ENCODE results near the gene CD300C.
"Not testable (repeated sequence)": the region's sequence is repeated elsewhere in the genome, so short reads cannot be mapped to it uniquely, and the experiment has no call there.

CD300C gene

DNA sequence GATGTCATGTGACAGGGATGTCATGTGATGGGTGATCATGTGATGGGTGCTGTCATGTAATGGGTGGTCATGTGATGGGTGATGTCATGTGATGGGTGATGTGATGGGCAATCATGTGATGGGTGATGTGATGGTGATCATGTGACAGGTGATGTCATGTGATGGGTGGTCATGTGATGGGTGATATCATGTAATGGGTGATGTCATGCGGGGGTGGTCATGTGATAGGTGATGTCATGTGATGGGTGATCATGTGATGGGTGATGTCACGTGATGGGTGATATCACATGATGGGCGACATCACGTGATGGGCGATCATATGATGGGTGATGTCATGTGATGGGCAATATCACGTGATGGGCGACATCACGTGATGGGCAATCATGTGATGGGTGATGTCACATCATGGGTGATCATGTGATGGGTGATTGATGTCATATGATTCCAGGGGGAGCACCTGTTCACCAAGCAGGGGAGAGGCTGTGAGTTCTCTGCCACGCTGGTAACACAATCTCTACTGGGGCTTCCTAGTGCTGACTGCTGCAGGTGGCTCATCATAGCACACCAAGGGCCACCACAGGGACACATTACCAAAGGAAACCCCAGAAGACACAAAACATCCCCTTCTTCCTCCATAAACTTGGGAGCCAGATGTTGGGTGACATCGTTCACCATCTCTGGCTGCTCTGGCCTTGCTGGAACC, 31.1 kb downstream of the CD300C start:
- in situ Hi-C loops (cut with MboI; ENCODE audit: low sequenced_read_pairs), result no loop called here

DNA sequence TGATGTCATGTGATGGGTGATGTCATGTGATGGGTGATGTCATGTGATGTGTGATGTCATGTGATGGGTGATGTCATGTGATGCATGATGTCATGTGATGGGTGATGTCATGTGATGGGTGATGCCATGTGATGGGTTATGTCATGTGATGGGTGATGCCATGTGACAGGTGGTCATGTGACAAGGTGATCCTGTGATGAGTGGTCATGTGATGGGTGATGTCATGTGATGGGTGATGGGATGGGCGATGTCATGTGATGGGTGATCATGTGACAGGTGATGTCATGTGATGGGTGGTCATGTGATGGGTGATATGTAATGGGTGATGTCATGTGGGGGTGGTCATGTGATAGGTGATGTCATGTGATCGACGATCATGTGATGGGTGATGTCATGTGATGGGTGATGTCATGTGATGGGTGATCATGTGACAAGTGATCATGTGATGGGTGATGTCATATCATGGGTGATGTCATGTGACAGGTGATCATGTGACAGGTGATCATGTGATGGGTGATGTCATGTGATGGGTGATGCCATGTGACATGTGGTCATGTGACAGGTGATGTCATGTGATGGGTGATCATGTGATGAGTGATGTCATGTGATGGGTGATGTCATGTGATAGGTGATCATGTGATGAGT, 31.8 kb downstream of the CD300C start:
- in situ Hi-C loops (cut with MboI; ENCODE audit: low sequenced_read_pairs), result no loop called here

DNA sequence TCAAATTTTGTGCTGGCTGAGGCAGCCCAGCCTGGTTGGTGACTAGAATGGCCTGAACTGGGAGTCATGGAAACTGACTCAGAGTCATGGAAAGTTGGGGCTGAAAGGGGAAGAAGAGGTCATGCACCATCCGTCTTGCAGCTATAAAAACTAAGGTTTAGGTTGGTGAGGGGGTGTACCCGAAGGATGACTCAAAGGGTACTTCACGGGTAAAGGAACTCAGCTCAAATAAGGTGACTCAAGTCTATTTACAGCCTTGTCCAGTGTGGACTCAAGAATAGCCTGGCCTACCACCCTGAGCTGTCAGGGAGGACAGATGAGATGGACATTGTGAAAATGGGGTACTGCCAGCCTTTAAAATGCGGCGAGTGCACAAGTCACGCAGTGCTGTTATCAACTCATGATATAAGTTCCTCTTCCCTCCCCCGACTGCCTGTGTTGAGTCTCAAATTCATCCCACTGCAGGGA, 33.3 kb downstream of the CD300C start:
- in situ Hi-C loops (cut with MboI; ENCODE audit: low sequenced_read_pairs), result no loop called here

DNA sequence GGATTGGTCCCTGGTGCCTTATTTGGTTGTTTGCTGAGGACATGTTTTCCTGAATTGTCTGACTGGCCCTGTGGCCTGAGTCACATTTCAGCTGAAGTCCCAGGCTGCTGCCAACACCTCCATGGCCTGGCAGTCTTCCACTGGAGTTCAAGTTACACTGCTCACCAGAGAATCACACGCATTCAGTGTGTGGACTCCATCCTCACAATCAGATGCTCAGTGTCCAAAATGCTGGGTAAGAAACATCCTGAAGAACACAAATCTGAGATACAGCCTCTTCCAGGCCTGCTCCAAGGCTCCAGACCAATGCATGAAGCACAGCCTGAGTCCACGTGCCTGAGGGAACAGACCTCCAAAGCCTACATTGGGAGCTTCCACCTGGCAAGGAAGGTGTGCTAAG, 33.9 kb downstream of the CD300C start:
- in situ Hi-C loops (cut with MboI; ENCODE audit: low sequenced_read_pairs), result no loop called here

DNA sequence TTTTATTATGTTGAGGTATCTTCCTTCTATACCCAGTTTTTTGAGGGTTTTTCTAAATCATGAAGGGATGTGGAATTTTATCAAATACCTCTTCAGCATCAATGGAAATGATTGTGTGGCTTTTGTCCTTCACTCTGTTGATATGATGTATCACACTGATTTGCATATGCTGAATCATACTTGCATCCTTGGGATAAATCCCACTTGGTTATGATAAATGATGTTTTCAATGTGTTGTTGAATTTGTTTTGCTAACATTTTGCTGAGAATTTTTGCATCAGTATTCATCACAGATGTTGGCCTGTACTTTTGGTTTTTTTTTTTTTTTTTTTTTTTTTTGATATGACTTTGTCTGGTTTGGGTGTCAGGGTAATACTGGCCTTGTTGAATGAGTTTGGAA, 37.8 kb downstream of the CD300C start:
- in situ Hi-C loops (cut with MboI; ENCODE audit: low sequenced_read_pairs), result no loop called here

DNA sequence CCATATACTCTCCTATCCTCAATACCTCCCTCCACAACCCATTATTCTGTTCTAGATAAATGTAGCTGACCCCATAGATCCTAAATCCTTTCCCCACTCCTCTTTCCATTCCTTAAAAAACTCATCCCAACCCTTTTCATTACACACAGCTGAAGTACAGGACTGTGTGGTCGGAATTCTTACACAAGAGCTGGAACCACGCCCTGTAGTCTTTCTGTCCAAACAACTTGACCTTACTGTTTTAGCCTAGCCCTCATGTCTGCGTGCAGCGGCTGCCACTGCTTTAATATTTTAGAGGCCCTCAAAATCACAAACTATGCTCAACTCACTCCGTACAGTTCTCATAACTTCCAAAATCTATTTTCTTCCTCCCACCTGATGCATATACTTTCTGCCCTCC, 42.0 kb downstream of the CD300C start:
- in situ Hi-C loops (cut with MboI; ENCODE audit: low sequenced_read_pairs), result not testable (repeated sequence)

DNA sequence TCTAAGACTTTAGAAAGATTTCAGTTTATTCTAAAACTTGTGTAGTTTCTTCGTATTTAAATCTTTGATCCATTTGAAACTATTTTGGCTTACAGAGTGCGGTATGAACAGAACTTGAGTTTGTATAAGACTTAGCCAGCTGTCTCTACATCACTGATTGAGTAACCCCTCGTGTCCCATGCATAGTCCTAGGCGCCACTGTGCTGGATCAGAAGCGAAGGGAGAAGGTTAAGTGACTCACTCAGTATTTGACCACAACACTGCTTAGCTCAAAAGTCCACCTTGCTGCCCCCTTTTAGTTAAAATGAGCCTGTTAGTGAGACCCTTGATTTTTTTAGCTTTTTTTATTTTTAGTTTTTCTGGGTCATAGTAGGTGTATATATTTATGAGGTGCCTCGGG, 43.1 kb downstream of the CD300C start:
- in situ Hi-C loops (cut with MboI; ENCODE audit: low sequenced_read_pairs), result no loop called here

DNA sequence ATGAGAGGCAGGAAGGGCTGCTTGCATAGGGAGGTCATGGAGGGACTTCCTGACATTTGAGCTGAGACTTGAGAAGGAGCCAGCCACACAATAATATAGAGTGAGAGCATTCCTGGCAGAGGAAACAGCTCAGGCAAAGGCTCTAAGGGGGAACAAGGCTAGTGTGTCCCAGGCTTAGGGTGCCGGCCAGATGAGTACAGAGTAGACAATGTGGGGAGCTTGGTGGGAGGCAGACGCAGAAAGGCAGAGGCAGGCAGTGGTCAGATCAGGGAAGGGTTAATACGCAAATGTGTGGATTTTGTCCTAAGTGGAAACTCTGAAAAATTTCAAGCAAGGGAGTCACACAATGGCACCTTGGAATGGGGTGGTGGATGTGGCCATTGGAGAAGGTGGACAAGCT, 45.9 kb downstream of the CD300C start:
- in situ Hi-C loops (cut with MboI; ENCODE audit: low sequenced_read_pairs), result no loop called here

DNA sequence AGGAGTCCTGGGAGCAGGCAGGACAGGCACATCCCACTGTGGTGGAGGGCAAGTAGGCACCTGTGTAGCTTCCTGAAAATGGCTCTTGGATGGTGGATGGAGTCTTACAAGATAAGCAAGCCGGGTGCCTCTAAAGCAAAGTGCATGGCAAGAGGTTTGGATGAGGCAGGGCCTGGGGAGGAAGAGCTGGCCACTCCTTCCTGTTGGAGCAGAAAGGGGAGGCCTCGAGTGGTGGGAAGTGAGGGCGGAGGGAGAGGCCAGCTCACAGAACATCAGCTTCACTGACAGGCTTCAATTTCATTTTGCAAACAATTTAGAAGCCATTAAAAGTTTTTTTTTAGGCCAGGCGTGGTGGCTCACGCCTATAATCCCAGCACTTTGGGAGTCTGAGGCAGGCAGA, 48.4 kb downstream of the CD300C start:
- in situ Hi-C loops (cut with MboI; ENCODE audit: low sequenced_read_pairs), result no loop called here

DNA sequence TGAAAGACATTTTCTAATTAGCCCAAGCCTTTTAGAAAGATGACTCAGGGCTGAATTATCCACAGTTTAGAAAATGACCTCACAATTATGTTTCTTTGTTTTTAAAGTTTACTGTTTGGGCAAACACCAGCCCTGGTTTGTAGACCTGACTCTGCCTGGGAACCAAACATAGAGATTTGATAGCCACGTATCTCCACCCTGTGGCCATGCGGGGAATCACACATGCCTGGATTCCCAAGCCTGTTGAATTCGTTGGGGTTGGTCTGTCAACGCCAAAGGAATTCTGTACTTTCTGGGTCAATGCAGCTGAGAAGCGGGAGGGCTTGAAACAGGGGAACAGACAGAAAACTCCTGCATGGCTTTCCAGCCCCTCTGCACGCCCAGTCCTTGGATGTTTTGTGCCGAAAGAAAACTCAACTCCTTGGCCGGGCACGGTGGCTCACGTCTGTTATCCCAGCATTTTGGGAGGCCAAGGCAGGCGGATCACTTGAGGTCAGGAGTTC, 52.5 kb downstream of the CD300C start:
- in situ Hi-C loops (cut with MboI; ENCODE audit: low sequenced_read_pairs), result no loop called here

DNA sequence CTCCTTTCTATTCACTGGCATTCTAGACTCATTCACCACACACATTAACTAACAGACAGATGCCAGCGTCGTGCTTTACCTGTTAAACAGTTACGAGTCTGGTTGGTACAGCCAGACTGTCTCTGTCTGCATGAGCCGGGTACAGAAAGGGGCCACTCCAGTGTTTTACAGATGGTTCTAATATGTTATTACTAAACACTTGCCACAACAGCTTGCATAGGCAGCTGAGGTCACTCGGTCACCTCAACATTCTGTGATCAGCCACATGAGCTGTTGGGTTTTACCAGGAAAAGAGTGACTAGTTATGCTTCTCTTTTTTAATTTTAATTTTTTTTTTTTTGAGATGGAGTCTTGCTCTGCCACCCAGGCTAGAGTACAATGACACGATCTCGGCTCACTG, 54.3 kb downstream of the CD300C start:
- in situ Hi-C loops (cut with MboI; ENCODE audit: low sequenced_read_pairs), result no loop called here

Data from HL-60/S4 treated with retinoic acid at 250 ng/mL for 4 days and 3 days (cell line).